GM12878 (cell line): Measurements from ENCODE around the gene ZBTB34. TPM values are rescaled to one million over a fixed set of nuclear protein-coding genes. Genes with fewer than 3 reads are reported as not detected.

ENCODE experiments used
- ATAC-seq: fragments of 200-7000 bp; cut with Tn5 transposase; 3 replicates; pipeline ENCODE4 v1.9.1; 2020; ENCODE audit warnings: mild to moderate bottlenecking, moderate library complexity
- BruUV-seq: library from RNA; stranded (reverse); fragments of 400-500 nt; replicated peaks from 2 replicates; lab custom pipeline; 2021; lab: Mats Ljungman, UMichigan
- CTCF ChIA-PET: fragments of 300-600 bp; sonication (Branson Sonifier 250); formaldehyde crosslinking; extraction: SDS; loops from one replicate; lab custom pipeline; 2021; ENCODE audit warnings: inconsistent platforms; lab: Yijun Ruan, JAX
- POLR2A ChIA-PET: fragments of 350-600 bp; formaldehyde crosslinking; extraction: SDS; loops from one replicate; lab custom pipeline; 2021; ENCODE audit warnings: inconsistent platforms; lab: Charles Lee
- RAD21 ChIA-PET: fragments of 300-600 bp; sonication (Branson Sonifier 250); formaldehyde crosslinking; loops from one replicate; lab custom pipeline; 2023; ENCODE audit warnings: antibody characterized with exemption; ENCODE audit not compliant: unreplicated experiment; lab: Charles Lee
- SMC1A ChIA-PET: fragments of 300-600 bp; sonication (Branson Sonifier 250); formaldehyde crosslinking; loops from one replicate; lab custom pipeline; 2023; ENCODE audit not compliant: unreplicated experiment, uncharacterized antibody; lab: Charles Lee
- DNase-seq: peaks from one replicate; pipeline ENCODE4 v3.0.0-alpha.2; 2011; ENCODE audit warnings: low read depth, low spot score
- FAIRE-seq: peaks from 3 replicates; lab custom pipeline; 2011; peaks lifted over from hg19 to GRCh38; lab: Jason Lieb, UNC
- H2AFZ ChIP-seq: 2 replicates; pipeline ENCODE4 v1.6.0; 2011; ENCODE audit warnings: low read depth, low read length, control low read depth; ENCODE audit not compliant: control insufficient read depth
- H3K27ac ChIP-seq: 2 replicates; pipeline ENCODE4 v1.5.1; 2011; ENCODE audit warnings: control low read depth; ENCODE audit not compliant: control insufficient read depth, insufficient read depth
- H3K27me3 ChIP-seq, 2 experiments: replicated peaks in 1 of 2; 2 replicates each; pipeline versions ENCODE4 v1.6.0 to v1.6.1; 2011; ENCODE audit warnings: low read length in 1 of 2; ENCODE audit not compliant: control insufficient read depth in 2 of 2, insufficient read depth in 2 of 2
- H3K36me3 ChIP-seq, 2 experiments: 2 replicates each; pipeline ENCODE4 v1.5.1; 2011; ENCODE audit warnings: low read length in 1 of 2; ENCODE audit not compliant: control insufficient read depth in 2 of 2, insufficient read depth in 2 of 2
- H3K4me1 ChIP-seq: 2 replicates; pipeline ENCODE4 v1.6.1; 2011; ENCODE audit warnings: mild to moderate bottlenecking, low read length, moderate library complexity, mixed read lengths; ENCODE audit not compliant: control insufficient read depth, insufficient read depth
- H3K4me2 ChIP-seq: 2 replicates; pipeline ENCODE4 v1.6.0; 2011; ENCODE audit warnings: control low read depth; ENCODE audit not compliant: control insufficient read depth, insufficient read depth
- H3K4me3 ChIP-seq: fragments of 200-600 bp; sonication (generic); 2 replicates; pipeline ENCODE4 v1.5.1; 2016
- H3K79me2 ChIP-seq: 2 replicates; pipeline ENCODE4 v1.6.0; 2011; ENCODE audit warnings: low read length; ENCODE audit not compliant: control insufficient read depth, insufficient read depth
- H3K9ac ChIP-seq: 2 replicates; pipeline ENCODE4 v1.8.0; 2011; ENCODE audit warnings: low read length, control low read depth, mixed read lengths; ENCODE audit not compliant: control insufficient read depth, insufficient read depth
- H3K9me3 ChIP-seq: replicated peaks from 3 replicates; pipeline ENCODE4 v1.5.1; 2011; ENCODE audit warnings: mild to moderate bottlenecking, low read length; ENCODE audit not compliant: control insufficient read depth, insufficient read depth
- H4K20me1 ChIP-seq: 2 replicates; pipeline ENCODE4 v1.6.0; 2011; ENCODE audit not compliant: control insufficient read depth, insufficient read depth
- ASH2L ChIP-seq: fragments of 300-600, 200-600 bp; sonication (generic); IDR thresholded peaks from 2 replicates; pipeline ENCODE4 v1.6.1; 2017; ENCODE audit warnings: low read depth, mild to moderate bottlenecking, borderline replicate concordance
- ATF7 ChIP-seq: fragments of 450-650 bp; IDR thresholded peaks from 2 replicates; pipeline ENCODE4 v1.6.1; 2016; ENCODE audit warnings: low read depth, mild to moderate bottlenecking
- CBX3 ChIP-seq: fragments of 200-600 bp; sonication (generic); IDR thresholded peaks from 2 replicates; pipeline ENCODE4 v1.6.1; 2016; ENCODE audit warnings: low read depth, borderline replicate concordance
- IKZF1 ChIP-seq: fragments of 450-650 bp; conservative IDR thresholded peaks from 2 replicates; pipeline ENCODE4 v1.6.1; 2017; ENCODE audit warnings: antibody characterized with exemption, mild to moderate bottlenecking
- JUNB ChIP-seq: IDR thresholded peaks from 2 replicates; pipeline ENCODE4 v1.6.1; 2016; ENCODE audit warnings: antibody characterized with exemption, mild to moderate bottlenecking
- JUND ChIP-seq: IDR thresholded peaks from 2 replicates; pipeline ENCODE4 v1.6.1; 2012; ENCODE audit warnings: low read depth, mild to moderate bottlenecking, low read length, improper control_type of control experiment, moderate library complexity
- NFYB ChIP-seq: IDR thresholded peaks from 2 replicates; pipeline ENCODE4 v1.6.1; 2011; ENCODE audit warnings: low read depth, mild to moderate bottlenecking, low read length, improper control_type of control experiment, moderate library complexity; ENCODE audit not compliant: insufficient read depth
- POLR2A ChIP-seq: IDR thresholded peaks from 2 replicates; pipeline ENCODE4 v1.6.1; 2011; ENCODE audit warnings: low read depth, mild to moderate bottlenecking, low read length
- RCOR1 ChIP-seq: conservative IDR thresholded peaks from 2 replicates; pipeline ENCODE4 v1.6.1; 2012; ENCODE audit warnings: low read depth, low read length, improper control_type of control experiment
- SMAD1 ChIP-seq: fragments of 450-650 bp; IDR thresholded peaks from 2 replicates; pipeline ENCODE4 v1.6.1; 2018; ENCODE audit warnings: mild to moderate bottlenecking, low read depth; ENCODE audit not compliant: partially characterized antibody
- SREBF2 ChIP-seq: IDR thresholded peaks from 2 replicates; pipeline ENCODE4 v1.6.1; 2012; ENCODE audit warnings: mild to moderate bottlenecking, low read length
- SUZ12 ChIP-seq: fragments of 200-600 bp; sonication (generic); IDR thresholded peaks from one replicate; pipeline ENCODE4 v1.6.1; 2018; ENCODE audit warnings: antibody characterized with exemption, mild to moderate bottlenecking; ENCODE audit not compliant: unreplicated experiment
- ZNF384 ChIP-seq: IDR thresholded peaks from 2 replicates; pipeline ENCODE4 v1.6.1; 2012; ENCODE audit warnings: low read depth, mild to moderate bottlenecking, low read length, improper control_type of control experiment, borderline replicate concordance
- ZNF622 ChIP-seq: fragments of 450-650 bp; IDR thresholded peaks from 2 replicates; pipeline ENCODE4 v1.6.1; 2017; ENCODE audit warnings: mild to moderate bottlenecking, inconsistent platforms
- WGBS: methylation state at CpG from one replicate; pipeline ENCODE4 v1.1.6; 2016; ENCODE audit warnings: low lambda C conversion rate; ENCODE audit not compliant: insufficient replicate concordance, insufficient coverage; ENCODE audit errors: missing lambda C conversion rate; 5-methylcytosine and 5-hydroxymethylcytosine counted together
- in situ Hi-C: fragments of 300-500 bp; cut with MboI; formaldehyde crosslinking; loops from 9 replicates; pipeline ENCODE4 v1.14.3; 2018; ENCODE audit warnings: mixed read lengths
- intact Hi-C: fragments of 100-400 bp; cut with micrococcal nuclease; formaldehyde crosslinking; loops from one replicate; pipeline ENCODE4 v1.14.2; 2022; ENCODE audit not compliant: unreplicated experiment
- polyA plus RNA-seq, 11 experiments: library from polyadenylated mRNA; depleted of rRNA in 4 of 11; unstranded in 6 of 11; stranded (reverse) in 5 of 11; fragments of >200 nt; fragmentation: Nextera tagmentation in 4 of 11; fragmentation: Illumina TruSeq in 1 of 11; extraction: Ambion mirVana in 4 of 11; extraction: Trizol in 1 of 11; gene quantifications; 1 replicate in 1 of 11; 2 replicates in 10 of 11; pipeline versions ENCODE4 v1.2.1 to v1.2.3, GENCODE V29; 2011 to 2016; ENCODE audit warnings: inconsistent platforms in 2 of 11, missing spikeins in 2 of 11, low read depth in 1 of 11
- total RNA-seq, 4 experiments: library from RNA; depleted of rRNA in 3 of 4; stranded (reverse); fragments of >200 nt in 3 of 4; fragmentation: Illumina TruSeq in 1 of 4; extraction: Trizol in 1 of 4; gene quantifications; 2 replicates each; pipeline versions ENCODE4 v1.2.1 to v1.2.3, GENCODE V29; 2013 to 2021
- TF ChIP-seq, protein P1 (sequence below): IDR thresholded peaks from 2 replicates; pipeline ENCODE4 v1.6.1; 2011; ENCODE audit warnings: low read depth, mild to moderate bottlenecking, low read length, moderate library complexity, borderline replicate concordance; ENCODE audit errors: extremely low read depth
- TF ChIP-seq, protein P2 (sequence below): fragments of 450-650 bp; IDR thresholded peaks from 2 replicates; pipeline ENCODE4 v1.6.1; 2017; ENCODE audit warnings: mild to moderate bottlenecking, moderate library complexity
- TF ChIP-seq, protein P3 (sequence below): fragments of 450-650 bp; IDR thresholded peaks from 2 replicates; pipeline ENCODE4 v1.6.1; 2018; ENCODE audit warnings: borderline replicate concordance, mild to moderate bottlenecking; ENCODE audit not compliant: partially characterized antibody

ZBTB34 gene
- total and polyA plus RNA-seq, 10 of the 15 experiments (the other 5 are each of a cell fraction or from before 2014, with no cell fraction given) = 0.71 to 11.3 (median 3.8) TPM

DNA sequence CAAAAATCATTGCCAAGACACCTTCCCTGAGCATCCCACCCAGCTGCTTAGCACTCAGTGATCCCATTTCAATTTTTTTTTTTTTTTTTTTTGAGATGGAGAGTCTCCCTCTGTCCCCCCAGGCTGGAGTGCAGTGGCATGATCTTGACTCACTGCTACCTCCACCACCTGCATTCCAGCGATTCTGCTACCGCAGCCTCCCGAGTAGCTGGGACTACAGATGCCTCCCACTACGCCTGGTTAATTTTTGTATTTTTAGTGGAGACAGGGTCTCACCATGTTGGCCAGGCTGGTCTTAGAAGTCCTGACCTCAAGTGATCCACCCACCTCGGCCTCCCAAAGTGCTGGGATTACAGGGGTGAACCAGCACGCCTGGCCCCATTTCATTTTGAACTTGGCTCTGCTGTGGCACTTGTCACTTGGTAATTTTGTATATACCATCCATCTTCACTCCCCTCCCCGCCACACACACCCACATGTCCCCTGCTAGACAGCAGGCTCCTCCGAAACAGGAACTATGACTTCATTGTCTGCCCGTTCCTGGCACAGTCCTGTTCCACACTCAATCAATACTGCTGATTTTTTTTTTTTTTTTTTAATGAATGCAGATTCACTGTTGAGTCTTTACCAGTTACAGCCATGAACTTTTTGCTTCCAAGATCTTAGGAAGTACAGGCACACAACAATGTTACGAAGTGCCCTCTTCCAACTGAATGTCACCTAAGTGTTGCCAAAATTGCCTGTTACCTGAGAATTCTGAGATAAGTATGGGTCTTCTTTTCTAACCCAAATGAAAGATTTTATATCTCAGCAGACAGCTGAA, 17.3 kb upstream of the ZBTB34 start:
- H3K4me2 ChIP-seq = peak overlapping the region; percentile 2; the same call in 1 of the 2 replicates
- intact Hi-C loops (no loop called here), in situ Hi-C loops (no loop called here)
- BruUV-seq = no TSS peak
- H3K4me1 ChIP-seq = peaks cover 32% of the 10 kb centered on the region
- no peaks in the 10 kb centered on the region for H4K20me1 ChIP-seq
- ChIA-PET POLR2A (interaction anchor here (0.7 to 1.2 kb wide), 2 partner anchors 21 to 36 kb away, joined by 3 to 5 read pairs; no protein-coding TSS in a partner anchor), RAD21 (interaction anchor here (0.8 to 1.6 kb wide), 2 partner anchors 20 to 22 kb away, joined by 4 read pairs; no protein-coding TSS in a partner anchor), CTCF (interaction anchor here (0.7 to 2.0 kb wide), 6 partner anchors 16 to 898 kb away, joined by 3 to 11 read pairs (median 4); partner anchors contain the start of gene ZBTB34), SMC1A (interaction anchor here (1.2 to 2.0 kb wide), 3 partner anchors 34 to 157 kb away, joined by 3 to 6 read pairs (median 4); no protein-coding TSS in a partner anchor)
- H3K9ac ChIP-seq = no peak overlapping the region
- FAIRE-seq (no peak), DNase-seq (no peak), ATAC-seq (peak; percentile 65)
- no peak overlapping the region for H2AFZ ChIP-seq
- H3K27ac ChIP-seq = no peak overlapping the region
- WGBS = 63% methylated on average over 10 of the region's 10 CpGs
- no peaks in the 10 kb centered on the region; a peak in 1 of 4 replicates for H3K36me3 ChIP-seq
- H3K79me2 ChIP-seq = peaks cover 4% of the 10 kb centered on the region
- H3K27me3 ChIP-seq = no peaks in the 10 kb centered on the region
- H3K4me3 ChIP-seq = no peak overlapping the region
- no peaks in the 10 kb centered on the region for H3K9me3 ChIP-seq
- TF ChIP-seq JUND = 0 out of 2 replicates have a peak, but pooled peaks have one; percentile 10
- TF ChIP-seq, protein P1, sequence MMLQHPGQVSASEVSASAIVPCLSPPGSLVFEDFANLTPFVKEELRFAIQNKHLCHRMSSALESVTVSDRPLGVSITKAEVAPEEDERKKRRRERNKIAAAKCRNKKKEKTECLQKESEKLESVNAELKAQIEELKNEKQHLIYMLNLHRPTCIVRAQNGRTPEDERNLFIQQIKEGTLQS = no peak
- no peak for TF ChIP-seq RCOR1
- TF ChIP-seq, protein P2, sequence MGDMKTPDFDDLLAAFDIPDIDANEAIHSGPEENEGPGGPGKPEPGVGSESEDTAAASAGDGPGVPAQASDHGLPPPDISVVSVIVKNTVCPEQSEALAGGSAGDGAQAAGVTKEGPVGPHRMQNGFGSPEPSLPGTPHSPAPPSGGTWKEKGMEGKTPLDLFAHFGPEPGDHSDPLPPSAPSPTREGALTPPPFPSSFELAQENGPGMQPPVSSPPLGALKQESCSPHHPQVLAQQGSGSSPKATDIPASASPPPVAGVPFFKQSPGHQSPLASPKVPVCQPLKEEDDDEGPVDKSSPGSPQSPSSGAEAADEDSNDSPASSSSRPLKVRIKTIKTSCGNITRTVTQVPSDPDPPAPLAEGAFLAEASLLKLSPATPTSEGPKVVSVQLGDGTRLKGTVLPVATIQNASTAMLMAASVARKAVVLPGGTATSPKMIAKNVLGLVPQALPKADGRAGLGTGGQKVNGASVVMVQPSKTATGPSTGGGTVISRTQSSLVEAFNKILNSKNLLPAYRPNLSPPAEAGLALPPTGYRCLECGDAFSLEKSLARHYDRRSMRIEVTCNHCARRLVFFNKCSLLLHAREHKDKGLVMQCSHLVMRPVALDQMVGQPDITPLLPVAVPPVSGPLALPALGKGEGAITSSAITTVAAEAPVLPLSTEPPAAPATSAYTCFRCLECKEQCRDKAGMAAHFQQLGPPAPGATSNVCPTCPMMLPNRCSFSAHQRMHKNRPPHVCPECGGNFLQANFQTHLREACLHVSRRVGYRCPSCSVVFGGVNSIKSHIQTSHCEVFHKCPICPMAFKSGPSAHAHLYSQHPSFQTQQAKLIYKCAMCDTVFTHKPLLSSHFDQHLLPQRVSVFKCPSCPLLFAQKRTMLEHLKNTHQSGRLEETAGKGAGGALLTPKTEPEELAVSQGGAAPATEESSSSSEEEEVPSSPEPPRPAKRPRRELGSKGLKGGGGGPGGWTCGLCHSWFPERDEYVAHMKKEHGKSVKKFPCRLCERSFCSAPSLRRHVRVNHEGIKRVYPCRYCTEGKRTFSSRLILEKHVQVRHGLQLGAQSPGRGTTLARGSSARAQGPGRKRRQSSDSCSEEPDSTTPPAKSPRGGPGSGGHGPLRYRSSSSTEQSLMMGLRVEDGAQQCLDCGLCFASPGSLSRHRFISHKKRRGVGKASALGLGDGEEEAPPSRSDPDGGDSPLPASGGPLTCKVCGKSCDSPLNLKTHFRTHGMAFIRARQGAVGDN = no peak
- no peak for TF ChIP-seq SUZ12
- no peak for TF ChIP-seq ZNF622
- TF ChIP-seq ASH2L = no peak
- TF ChIP-seq, protein P3, sequence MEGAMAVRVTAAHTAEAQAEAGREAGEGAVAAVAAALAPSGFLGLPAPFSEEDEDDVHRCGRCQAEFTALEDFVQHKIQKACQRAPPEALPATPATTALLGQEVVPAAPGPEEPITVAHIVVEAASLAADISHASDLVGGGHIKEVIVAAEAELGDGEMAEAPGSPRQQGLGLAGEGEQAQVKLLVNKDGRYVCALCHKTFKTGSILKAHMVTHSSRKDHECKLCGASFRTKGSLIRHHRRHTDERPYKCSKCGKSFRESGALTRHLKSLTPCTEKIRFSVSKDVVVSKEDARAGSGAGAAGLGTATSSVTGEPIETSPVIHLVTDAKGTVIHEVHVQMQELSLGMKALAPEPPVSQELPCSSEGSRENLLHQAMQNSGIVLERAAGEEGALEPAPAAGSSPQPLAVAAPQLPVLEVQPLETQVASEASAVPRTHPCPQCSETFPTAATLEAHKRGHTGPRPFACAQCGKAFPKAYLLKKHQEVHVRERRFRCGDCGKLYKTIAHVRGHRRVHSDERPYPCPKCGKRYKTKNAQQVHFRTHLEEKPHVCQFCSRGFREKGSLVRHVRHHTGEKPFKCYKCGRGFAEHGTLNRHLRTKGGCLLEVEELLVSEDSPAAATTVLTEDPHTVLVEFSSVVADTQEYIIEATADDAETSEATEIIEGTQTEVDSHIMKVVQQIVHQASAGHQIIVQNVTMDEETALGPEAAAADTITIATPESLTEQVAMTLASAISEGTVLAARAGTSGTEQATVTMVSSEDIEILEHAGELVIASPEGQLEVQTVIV = no peak
- TF ChIP-seq CBX3 = no peak
- no peak for TF ChIP-seq POLR2A
- TF ChIP-seq SREBF2 = no peak
- no peak for TF ChIP-seq NFYB
- no peak for TF ChIP-seq SMAD1
- no peak for TF ChIP-seq JUNB
- peak; percentile 63; the same call in 1 of the 2 replicates for TF ChIP-seq ZNF384
- TF ChIP-seq IKZF1 = 0 out of 2 replicates have a peak, but pooled peaks have one; percentile 15
- peak; percentile 90 for TF ChIP-seq ATF7
